Testis (tissue), 2 donors: ENCODE data around the gene CSF1R.

Source experiments
- CTCF ChIP-seq, 3 experiments: fragments of 450-650 bp in 2 of 3; fragments of 200-600 bp in 1 of 3; sonication (generic) in 1 of 3; IDR thresholded peaks; one replicate each; pipeline ENCODE4 v1.5.1; 2016 to 2019; ENCODE audit warnings: antibody characterized with exemption in 3 of 3, mild to moderate bottlenecking in 2 of 3, moderate library complexity in 1 of 3
- POLR2A ChIP-seq: fragments of 450-650 bp; IDR thresholded peaks from one replicate; pipeline ENCODE4 v1.6.1; 2017; ENCODE audit warnings: antibody characterized with exemption, mild to moderate bottlenecking, moderate library complexity

- TF ChIP-seq CTCF (IDR thresholded peaks at IDR 0.05): no peak
- TF ChIP-seq POLR2A: no peak
These were observed 7.3 kb downstream of the CSF1R start for GRCh38 chr5:150078802-150079689.
